Activated CD4-positive, alpha-beta T cell treated with anti-CD3 and anti-CD28 coated beads, Interleukin-2, amount 50 U/mL, for 16 hours (primary cell): ENCODE measurements around the gene ETV4.
"Not testable (repeated sequence)": the region's sequence is repeated elsewhere in the genome, so short reads cannot be mapped to it uniquely, and the experiment has no call there.

Source experiments
- DNase-seq: peaks from one replicate; pipeline ENCODE4 v3.0.0-alpha.2; 2020

ETV4 gene

GRCh38 chr17:43543300-43543699 is 2.8 kb downstream of the ETV4 start:
- DNase-seq, result no peak

DNA sequence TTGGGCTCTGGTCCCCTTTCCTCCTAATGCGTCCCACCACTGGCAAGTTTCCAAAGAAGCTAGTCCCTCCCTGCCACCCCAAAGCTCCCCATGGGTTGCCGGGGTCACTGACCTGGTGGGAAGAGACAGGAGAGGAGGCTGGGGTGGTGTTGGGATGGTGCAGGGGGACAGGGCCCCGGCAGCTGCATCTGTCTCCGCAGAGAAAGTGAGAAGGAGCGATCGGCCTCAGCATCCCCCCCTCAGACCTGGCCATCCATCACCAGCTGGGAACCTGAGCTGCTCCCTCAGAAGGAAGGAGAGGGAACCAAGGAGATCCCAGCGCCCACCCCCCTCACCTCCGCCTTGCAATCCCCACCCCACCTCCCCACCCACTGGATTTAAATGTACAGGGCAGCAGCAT is 3.3 kb downstream of the ETV4 start:
- no peak for DNase-seq

GRCh38 chr17:43540821-43541674 is 5.1 kb downstream of the ETV4 start:
- no peak for DNase-seq

DNA sequence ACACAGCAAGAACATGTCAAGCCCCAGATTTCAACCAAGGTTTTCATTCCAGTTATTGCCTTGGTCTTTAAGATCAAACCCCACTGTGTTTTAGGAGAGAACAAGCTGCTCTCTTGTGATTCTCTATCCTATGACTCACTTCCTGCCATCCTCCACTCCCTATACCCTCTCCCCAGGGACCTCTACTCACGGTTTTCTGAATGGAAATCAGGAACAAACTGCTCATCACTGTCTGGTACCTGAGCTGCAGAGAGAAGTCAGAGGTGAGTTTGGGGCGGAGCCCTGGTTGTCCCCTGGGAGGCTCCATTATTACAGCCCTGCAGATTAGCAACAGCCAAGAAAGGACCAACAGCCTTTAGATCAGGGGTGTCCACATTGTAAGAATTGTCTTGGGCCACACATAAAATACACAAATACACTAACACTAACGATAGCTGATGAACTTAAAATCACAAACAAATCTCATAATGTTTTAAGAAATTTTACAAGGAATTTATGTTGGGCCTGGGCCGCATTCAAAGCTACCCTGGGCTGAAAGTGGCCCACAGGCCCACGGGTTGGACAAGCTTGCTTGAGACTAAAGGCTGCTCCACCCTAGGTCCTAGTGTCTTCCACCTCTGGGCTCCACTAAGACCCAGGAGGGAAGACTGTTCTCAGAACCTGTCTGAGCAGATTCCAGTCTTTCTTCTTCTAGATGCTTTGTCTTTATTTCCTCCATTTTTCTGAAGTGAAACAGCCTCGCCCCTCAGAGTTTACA is 9.7 kb downstream of the ETV4 start:
- DNase-seq, result no peak

DNA sequence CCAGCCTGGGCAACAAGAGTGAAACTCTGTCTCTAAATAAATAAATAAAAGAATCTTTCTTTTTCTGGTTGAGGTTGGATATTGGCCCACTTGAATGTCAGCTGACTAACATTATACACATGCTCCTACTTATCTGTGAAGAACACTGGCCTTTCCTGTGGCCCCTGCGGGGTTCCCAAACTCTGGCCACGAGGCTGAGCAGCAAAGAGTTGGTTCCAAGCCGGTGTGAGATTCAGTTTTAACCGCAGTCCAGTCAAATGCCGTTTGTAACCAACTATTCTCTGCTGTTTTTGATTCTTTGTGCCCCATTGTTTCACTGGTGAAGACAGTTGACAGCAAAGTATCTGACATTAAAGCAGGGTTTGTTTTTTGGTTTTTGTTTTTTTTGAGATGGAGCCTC is 11.2 kb downstream of the ETV4 start:
- DNase-seq, result no peak

- DNase-seq, result no peak
Observed at GRCh38 chr17:43533699-43534098, 12.4 kb downstream of the ETV4 start.

- DNase-seq, result no peak
Observed at GRCh38 chr17:43532581-43532980, 13.6 kb downstream of the ETV4 start.

DNA sequence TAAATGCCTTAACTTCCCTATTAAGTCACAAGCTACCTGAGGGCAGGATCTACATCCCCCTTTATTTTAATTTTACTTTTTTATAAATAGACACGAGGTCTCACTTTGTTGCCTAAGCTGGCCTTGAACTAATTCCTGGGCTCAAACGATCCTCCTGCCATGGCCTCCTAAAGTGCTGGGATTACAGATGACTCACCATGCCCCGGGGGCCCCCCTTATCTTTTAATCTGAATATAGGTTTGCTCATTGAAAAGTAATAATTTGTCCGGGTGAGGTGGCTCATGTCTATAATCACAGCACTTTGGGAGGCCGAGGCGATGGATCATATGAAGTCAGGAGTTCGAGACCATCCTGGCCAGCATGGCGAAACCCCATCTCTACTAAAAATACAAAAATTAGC is 14.2 kb downstream of the ETV4 start:
- DNase-seq, result no peak

DNA sequence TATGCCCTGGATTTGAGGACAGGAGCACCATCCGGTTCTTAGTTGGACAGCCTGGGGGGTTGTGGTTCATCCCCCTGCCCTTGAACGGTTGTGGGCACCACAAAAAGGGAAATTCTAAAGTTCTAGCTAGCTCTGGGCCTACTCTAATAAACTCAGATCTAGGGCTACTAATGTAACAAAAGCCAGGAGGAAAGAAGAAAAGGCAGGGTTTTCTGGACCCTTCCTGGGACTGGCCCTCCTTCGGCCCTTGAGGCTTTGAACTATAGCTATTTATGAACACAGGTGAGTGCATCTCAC is 15.1 kb downstream of the ETV4 start:
- no peak for DNase-seq

- DNase-seq, result no peak
Observed at GRCh38 chr17:43530288-43531081, 15.7 kb downstream of the ETV4 start.

DNA sequence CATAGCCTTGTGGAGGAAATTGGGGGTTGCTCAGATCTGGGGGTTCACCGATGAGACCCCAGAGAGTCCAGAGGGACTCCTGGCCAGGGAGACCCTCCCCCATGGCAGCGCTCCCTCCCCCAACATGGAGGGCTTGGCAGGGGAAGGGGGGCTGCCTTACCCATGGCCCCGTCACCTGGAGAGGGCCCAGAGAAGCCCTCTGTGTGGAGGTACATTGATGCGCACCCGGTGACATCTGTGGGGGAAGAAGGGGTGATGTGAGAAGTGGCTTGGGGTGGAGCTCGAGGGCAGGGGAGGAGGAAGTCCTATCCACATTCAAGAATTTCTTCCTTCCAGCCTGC is 16.2 kb downstream of the ETV4 start:
- no peak for DNase-seq

DNA sequence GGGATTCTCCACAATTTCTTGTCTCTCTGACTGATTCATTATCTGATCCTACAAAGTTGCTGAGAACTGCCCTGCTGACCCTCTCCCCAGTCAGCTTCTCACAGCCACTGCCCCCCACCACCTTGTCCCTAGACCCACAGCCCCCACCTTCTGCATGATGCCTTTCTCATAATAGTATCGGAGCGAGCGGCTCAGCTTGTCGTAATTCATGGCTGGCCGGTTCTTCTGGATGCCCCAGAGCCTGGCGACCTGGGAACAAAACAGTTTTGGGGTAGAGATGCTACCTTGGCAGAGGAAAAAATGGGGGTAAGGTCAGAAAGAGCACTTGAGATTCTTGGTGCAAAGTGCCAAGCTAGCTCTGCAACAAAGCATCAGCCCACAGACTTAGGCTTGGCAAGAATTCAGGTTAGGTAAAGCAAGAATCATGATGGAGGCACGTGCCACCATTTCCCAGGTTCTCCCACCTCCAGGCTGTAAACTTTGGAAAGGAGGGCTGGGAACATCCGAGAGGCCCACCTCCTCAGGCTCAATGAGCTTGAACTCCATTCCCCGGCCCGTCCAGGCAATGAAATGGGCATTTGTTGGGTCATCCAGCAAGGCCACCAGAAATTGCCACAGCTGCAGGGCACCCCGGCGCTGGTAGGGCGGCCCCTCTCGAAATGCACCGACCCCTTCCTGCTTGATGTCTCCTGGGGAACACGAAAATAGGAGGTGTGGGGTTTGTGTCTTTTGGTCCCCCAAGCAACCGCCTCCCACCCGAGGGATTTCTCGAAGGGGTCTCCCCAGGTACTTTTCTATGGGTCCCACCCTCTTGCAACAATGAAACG is 16.9 kb downstream of the ETV4 start:
- DNase-seq, result no peak

GRCh38 chr17:43528319-43528987 is 17.7 kb downstream of the ETV4 start:
- DNase-seq, result no peak

GRCh38 chr17:43526886-43527648 is 19.1 kb downstream of the ETV4 start:
- DNase-seq, result no peak

DNA sequence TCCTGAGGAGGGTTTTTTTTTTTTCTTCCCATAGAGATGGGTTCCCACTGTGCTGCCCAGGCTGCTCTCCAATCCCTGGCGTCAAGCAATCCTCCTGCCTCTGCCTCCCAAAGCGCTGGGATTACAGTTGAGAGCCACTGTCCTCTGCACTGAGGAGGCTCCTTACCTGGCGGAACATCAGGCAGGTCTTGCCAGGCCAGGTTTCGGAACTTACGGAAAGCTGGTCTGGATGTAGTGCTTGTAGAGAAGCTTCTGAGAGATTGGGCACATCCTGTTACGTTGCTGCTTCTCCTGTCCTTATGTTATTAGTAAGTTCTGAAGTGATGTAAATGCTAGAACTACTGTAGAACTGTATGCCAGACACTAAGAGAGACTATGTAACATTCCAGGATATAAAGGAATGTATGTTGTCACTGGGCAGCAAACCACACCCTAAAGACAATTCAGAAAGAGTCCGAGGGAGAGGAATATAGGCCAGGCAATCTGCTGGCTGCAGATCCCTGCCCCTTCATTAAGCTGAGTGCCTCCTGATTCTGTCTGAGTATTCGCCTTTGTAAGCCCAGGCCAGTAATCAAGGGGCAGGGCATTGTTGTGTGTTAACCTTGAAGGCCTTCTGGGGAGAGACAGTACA is 21.1 kb downstream of the ETV4 start:
- DNase-seq, result no peak

- DNase-seq, result no peak
Observed at GRCh38 chr17:43521389-43521788, 24.8 kb downstream of the ETV4 start.

GRCh38 chr17:43517615-43518386 is 28.3 kb downstream of the ETV4 start:
- peak; percentile 80 for DNase-seq

DNA sequence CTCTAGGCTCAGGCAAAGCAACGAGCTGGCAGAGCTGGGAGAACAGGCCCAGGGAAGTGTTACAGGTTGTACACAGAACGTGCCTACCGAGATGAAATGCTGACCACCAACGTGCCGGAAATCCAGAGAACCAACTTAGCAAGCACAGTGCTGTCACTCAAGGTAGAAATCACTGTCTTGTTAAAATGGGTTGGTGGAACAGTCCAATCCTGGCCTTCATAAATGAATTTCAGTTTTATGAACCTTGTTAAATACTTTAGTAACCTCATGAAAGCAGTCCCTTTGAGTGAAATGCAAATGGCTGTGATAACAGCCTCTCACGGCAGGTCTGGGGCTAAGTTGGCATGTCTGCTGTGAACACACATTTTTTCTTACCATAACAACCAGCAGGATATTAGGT is 29.0 kb downstream of the ETV4 start:
- no peak for DNase-seq

GRCh38 chr17:43515656-43516055 is 30.5 kb downstream of the ETV4 start:
- DNase-seq, result no peak

DNA sequence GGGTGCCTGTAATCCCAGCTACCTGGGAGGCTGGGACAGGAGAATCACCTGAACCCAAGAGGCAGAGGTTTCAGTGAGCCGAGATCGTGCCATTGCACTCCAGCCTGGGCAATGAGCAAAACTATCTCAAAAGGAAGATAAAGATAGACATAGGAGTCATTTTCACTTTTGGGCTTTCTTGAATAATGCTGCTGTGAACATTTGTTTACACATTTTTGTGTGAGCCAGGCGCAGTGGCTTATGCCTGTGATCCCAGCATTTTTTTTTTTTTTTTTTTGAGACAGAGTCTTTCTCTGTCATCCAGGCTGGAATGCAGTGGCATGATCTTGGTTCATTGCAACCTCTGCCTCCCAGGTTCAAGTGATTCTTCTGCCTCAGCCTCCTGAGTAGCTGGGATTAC is 34.9 kb downstream of the ETV4 start:
- not testable (repeated sequence) for DNase-seq
